Stomach (tissue), 9 donors: ENCODE data around the gene KHDRBS2. TPM values are rescaled to one million over a fixed set of nuclear protein-coding genes. Genes with fewer than 3 reads are reported as not detected.

Experiments used
- DNase-seq, 2 donors: peaks; one replicate each; pipeline versions ENCODE4 v3.0.0 to v3.0.0-alpha.2; 2013 to 2019
- H3K27ac ChIP-seq, 5 donors: fragments of 200-600 bp in 4 of 5; sonication (generic) in 4 of 5; one replicate each; pipeline ENCODE4 v1.5.1; 2013 to 2019; ENCODE audit warnings: mild to moderate bottlenecking in 1 of 5, moderate library complexity in 1 of 5
- H3K27me3 ChIP-seq, 3 donors: fragments of 200-600 bp; sonication (generic); one replicate each; pipeline ENCODE4 v1.5.1; 2017 to 2019; ENCODE audit warnings: mixed run types in 1 of 3
- H3K36me3 ChIP-seq, 4 donors: fragments of 200-600 bp; sonication (generic); 1 replicate in 3 of 4; 2 replicates in 1 of 4; pipeline ENCODE4 v1.5.1; 2016 to 2019
- H3K4me1 ChIP-seq, 4 donors: fragments of 200-600 bp; sonication (generic); one replicate each; pipeline ENCODE4 v1.5.1; 2016 to 2019
- H3K4me3 ChIP-seq, 4 donors: fragments of 200-600 bp; sonication (generic) in 3 of 4; one replicate each; pipeline ENCODE4 v1.5.1; 2016 to 2019; ENCODE audit warnings: mild to moderate bottlenecking in 1 of 4
- H3K9me3 ChIP-seq, 4 donors: fragments of 200-600 bp; sonication (generic); one replicate each; pipeline ENCODE4 v1.5.1; 2016 to 2019
- EP300 ChIP-seq: sonication (generic); formaldehyde crosslinking; IDR thresholded peaks from one replicate; pipeline ENCODE4 v1.6.1; 2017; ENCODE audit warnings: antibody characterized with exemption
- POLR2A ChIP-seq, 4 donors: fragments of 450-650 bp; IDR thresholded peaks; one replicate each; pipeline ENCODE4 v1.6.1; 2016; ENCODE audit warnings: antibody characterized with exemption in 4 of 4, control low read depth in 2 of 4, mild to moderate bottlenecking in 1 of 4, moderate library complexity in 1 of 4
- POLR2AphosphoS5 ChIP-seq, 3 donors: sonication (generic); formaldehyde crosslinking; IDR thresholded peaks; one replicate each; pipeline ENCODE4 v1.6.1; 2016; ENCODE audit warnings: antibody characterized with exemption in 3 of 3
- WGBS, 5 donors: extraction: QIAGEN DNeasy Blood & Tissue Kit in 3 of 5; methylation state at CpG; one replicate each; pipeline versions ENCODE4 v1.1.5 to v1.1.7; 2013 to 2018; 5-methylcytosine and 5-hydroxymethylcytosine counted together
- intact Hi-C: fragments of 100-400 bp; cut with DNase I; formaldehyde crosslinking; loops from one replicate; pipeline ENCODE4 v1.15.1; 2023; ENCODE audit warnings: low total_unique reads
- polyA plus RNA-seq, 3 donors: library from polyadenylated mRNA; stranded (reverse); fragments of 200-250 nt; gene quantifications; one replicate each; pipeline ENCODE4 v1.2.3, GENCODE V29; 2013
- total RNA-seq, 5 donors: library from RNA; depleted of rRNA; stranded (reverse); fragments of >200 nt; gene quantifications; one replicate each; pipeline versions ENCODE4 v1.1.0 to v1.2.3, GENCODE V29; 2014 to 2016
- TF ChIP-seq, protein P1 (sequence below), 7 experiments: fragments of 450-650 bp in 4 of 7; fragments of 200-600 bp in 3 of 7; sonication (generic) in 3 of 7; IDR thresholded peaks; one replicate each; pipeline ENCODE4 v1.5.1; 2016 to 2019; ENCODE audit warnings: antibody characterized with exemption in 7 of 7, control low read depth in 2 of 7, mild to moderate bottlenecking in 1 of 7
- donor health status: healthy with polysubstance abuse.
- donor health status: Bipolar disorder and iron deficiency.
- donor health status: healthy.

KHDRBS2 gene
- total and polyA plus RNA-seq, 8 donors = 0.45 to 0.87 (median 0.73) TPM; not detected in 5

GRCh38 chr6:61949971-61950370, 336.1 kb downstream of the KHDRBS2 start:
- 70 to 93% (median 82%) methylated on average over 1 of the region's 1 CpG for WGBS, 5 donors
- TF ChIP-seq POLR2AphosphoS5 (IDR thresholded peaks at IDR 0.05) (no peak), POLR2A (IDR thresholded peaks at IDR 0.05) (no peak), EP300 (no peak)
- TF ChIP-seq, protein P1, sequence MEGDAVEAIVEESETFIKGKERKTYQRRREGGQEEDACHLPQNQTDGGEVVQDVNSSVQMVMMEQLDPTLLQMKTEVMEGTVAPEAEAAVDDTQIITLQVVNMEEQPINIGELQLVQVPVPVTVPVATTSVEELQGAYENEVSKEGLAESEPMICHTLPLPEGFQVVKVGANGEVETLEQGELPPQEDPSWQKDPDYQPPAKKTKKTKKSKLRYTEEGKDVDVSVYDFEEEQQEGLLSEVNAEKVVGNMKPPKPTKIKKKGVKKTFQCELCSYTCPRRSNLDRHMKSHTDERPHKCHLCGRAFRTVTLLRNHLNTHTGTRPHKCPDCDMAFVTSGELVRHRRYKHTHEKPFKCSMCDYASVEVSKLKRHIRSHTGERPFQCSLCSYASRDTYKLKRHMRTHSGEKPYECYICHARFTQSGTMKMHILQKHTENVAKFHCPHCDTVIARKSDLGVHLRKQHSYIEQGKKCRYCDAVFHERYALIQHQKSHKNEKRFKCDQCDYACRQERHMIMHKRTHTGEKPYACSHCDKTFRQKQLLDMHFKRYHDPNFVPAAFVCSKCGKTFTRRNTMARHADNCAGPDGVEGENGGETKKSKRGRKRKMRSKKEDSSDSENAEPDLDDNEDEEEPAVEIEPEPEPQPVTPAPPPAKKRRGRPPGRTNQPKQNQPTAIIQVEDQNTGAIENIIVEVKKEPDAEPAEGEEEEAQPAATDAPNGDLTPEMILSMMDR (IDR thresholded peaks at IDR 0.05) = no peak
- Histone ChIP-seq H3K9me3 (no peaks in the 10 kb centered on the region), H3K36me3 (no peaks in the 10 kb centered on the region), H3K27me3 (no peaks in the 10 kb centered on the region), H3K27ac (no peak overlapping the region), H3K4me3 (no peak overlapping the region), H3K4me1 (no peaks in the 10 kb centered on the region)
- intact Hi-C loops = no loop called here
- DNase-seq = no peak

DNA sequence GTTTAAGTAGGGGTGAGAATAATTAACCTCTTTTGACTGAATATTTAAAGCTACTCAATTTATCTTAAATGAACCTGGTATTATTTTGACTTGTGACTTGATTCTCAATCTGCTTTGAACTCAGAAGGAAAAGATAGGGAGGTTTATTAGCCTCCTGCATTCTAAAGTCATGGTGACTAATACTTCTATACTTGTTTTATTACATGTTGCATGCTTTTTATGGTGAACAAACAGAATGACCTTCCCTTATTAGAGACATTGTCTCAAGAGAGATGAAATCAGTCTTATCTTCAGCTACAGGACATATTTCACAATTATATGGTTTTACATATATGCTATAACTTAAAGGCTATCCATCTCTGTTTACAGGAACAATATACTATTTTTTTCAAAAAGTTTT, 336.9 kb downstream of the KHDRBS2 start:
- Histone ChIP-seq H3K27ac (no peak overlapping the region), H3K9me3 (peaks cover 0 to 6% (median 0%) of the 10 kb centered on the region in 4 donors), H3K27me3 (no peaks in the 10 kb centered on the region), H3K36me3 (no peaks in the 10 kb centered on the region), H3K4me3 (no peak overlapping the region), H3K4me1 (no peaks in the 10 kb centered on the region)
- DNase-seq = no peak
- TF ChIP-seq EP300 (no peak), POLR2AphosphoS5 (IDR thresholded peaks at IDR 0.05) (no peak), POLR2A (IDR thresholded peaks at IDR 0.05) (no peak)
- TF ChIP-seq, protein P1 (IDR thresholded peaks at IDR 0.05) = no peak
- intact Hi-C loops = no loop called here

GRCh38 chr6:61947311-61947947, 338.6 kb downstream of the KHDRBS2 start:
- no peaks in the 10 kb centered on the region for H3K36me3 ChIP-seq
- intact Hi-C loops = no loop called here

DNA sequence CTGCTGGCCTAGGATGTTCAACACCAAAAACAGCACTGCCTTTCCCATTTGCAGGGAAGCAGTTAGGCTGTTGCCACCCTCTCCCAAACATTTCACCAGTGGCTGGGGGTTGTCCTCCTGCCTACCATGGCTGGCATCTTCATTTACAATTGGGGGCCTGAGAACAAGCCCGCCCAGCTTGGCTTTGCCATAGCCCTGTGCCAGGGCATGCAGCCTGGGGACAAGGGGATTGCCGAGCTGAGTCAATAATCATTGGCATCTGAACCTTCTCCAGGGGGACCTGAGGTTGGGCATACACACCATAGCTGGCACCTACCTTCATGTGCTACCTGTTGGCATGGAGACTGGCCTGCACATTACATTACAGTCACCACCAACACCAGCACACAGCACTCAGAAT, 345.1 kb downstream of the KHDRBS2 start:
- peaks cover 0 to 26% (median 10%) of the 10 kb centered on the region in 4 donors for H3K9me3 ChIP-seq
- WGBS, 5 donors = 61 to 100% (median 92%) methylated on average over 2 of the region's 2 CpGs
- H3K36me3 ChIP-seq = no peaks in the 10 kb centered on the region
- no peaks in the 10 kb centered on the region for H3K4me1 ChIP-seq
- intact Hi-C loops = no loop called here
- no peak for DNase-seq
- H3K4me3 ChIP-seq = no peak overlapping the region
- H3K27ac ChIP-seq = no peak overlapping the region
- H3K27me3 ChIP-seq = no peaks in the 10 kb centered on the region
- TF ChIP-seq POLR2A (IDR thresholded peaks at IDR 0.05) = no peak

More at GRCh38 chr6:61947311-61947947, 338.6 kb downstream of the KHDRBS2 start:
- no peak for DNase-seq
- H3K9me3 ChIP-seq = peaks cover 0 to 9% (median 0%) of the 10 kb centered on the region in 4 donors
- H3K4me1 ChIP-seq = no peaks in the 10 kb centered on the region
- H3K27ac ChIP-seq = no peak overlapping the region
- no peak overlapping the region for H3K4me3 ChIP-seq
- no peaks in the 10 kb centered on the region for H3K27me3 ChIP-seq
- TF ChIP-seq, protein P1 (IDR thresholded peaks at IDR 0.05) = no peak
- TF ChIP-seq EP300 (no peak), POLR2AphosphoS5 (IDR thresholded peaks at IDR 0.05) (no peak), POLR2A (IDR thresholded peaks at IDR 0.05) (no peak)

- TF ChIP-seq EP300 (no peak), POLR2AphosphoS5 (IDR thresholded peaks at IDR 0.05) (no peak), POLR2A (IDR thresholded peaks at IDR 0.05) (no peak)
- TF ChIP-seq, protein P1 (IDR thresholded peaks at IDR 0.05) = no peak
- Histone ChIP-seq H3K36me3 (no peaks in the 10 kb centered on the region), H3K4me3 (no peak overlapping the region), H3K9me3 (peaks cover 0 to 17% (median 2%) of the 10 kb centered on the region in 4 donors), H3K27ac (no peak overlapping the region), H3K4me1 (no peaks in the 10 kb centered on the region), H3K27me3 (no peaks in the 10 kb centered on the region)
- no peak for DNase-seq
- WGBS, 5 donors = 51 to 67% (median 59%) methylated on average over 1 of the region's 1 CpG
- intact Hi-C loops = no loop called here
These were observed 350.7 kb downstream of the KHDRBS2 start for GRCh38 chr6:61935242-61935846.
